ENCODE results near the gene FAM222A. TPM values are rescaled to one million over a fixed set of nuclear protein-coding genes. Genes with fewer than 3 reads are reported as not detected.

Gene FAM222A
- total RNA-seq, 2 donors from 2014 or later: 0.68 to 2.9 TPM

GRCh38 chr12:109737631-109738030 lies 24.0 kb downstream of the FAM222A start:
- no peak overlapping the region for H3K27ac ChIP-seq
- H3K4me3 ChIP-seq: no peak overlapping the region
- DNase-seq (ENCODE audit: low spot score) (no peak), ATAC-seq (ENCODE audit: insufficient number of reproducible peaks, low FRiP score, low read depth) (no peak)
- peaks cover 4% of the 10 kb centered on the region for H3K27me3 ChIP-seq (replicated peaks; ENCODE audit: insufficient read depth)
- H3K36me3 ChIP-seq: no peaks in the 10 kb centered on the region
- no peak for TF ChIP-seq CTCF (IDR thresholded peaks at IDR 0.05)
- no peaks in the 10 kb centered on the region for H3K9me3 ChIP-seq
- H3K4me1 ChIP-seq (ENCODE audit: control insufficient read depth in 1 of 2, low read depth in 2 of 2): no peaks in the 10 kb centered on the region

- ATAC-seq (ENCODE audit: insufficient number of reproducible peaks, low FRiP score, low read depth): no peak
- Histone ChIP-seq H3K36me3 (no peaks in the 10 kb centered on the region), H3K27me3 (replicated peaks; ENCODE audit: insufficient read depth) (peaks cover 4% of the 10 kb centered on the region), H3K27ac (no peak overlapping the region), H3K9me3 (no peaks in the 10 kb centered on the region), H3K4me1 (ENCODE audit: control insufficient read depth in 1 of 2, low read depth in 2 of 2) (no peaks in the 10 kb centered on the region), H3K4me3 (no peak overlapping the region)
- DNase-seq (ENCODE audit: low spot score): no peak
- TF ChIP-seq CTCF (IDR thresholded peaks at IDR 0.05): no peak
These were observed 24.6 kb downstream of the FAM222A start for GRCh38 chr12:109738209-109738608.

GRCh38 chr12:109738878-109739665 lies 25.4 kb downstream of the FAM222A start:
- peaks cover 4% of the 10 kb centered on the region for H3K27me3 ChIP-seq (replicated peaks; ENCODE audit: insufficient read depth)
- no peak for ATAC-seq (ENCODE audit: insufficient number of reproducible peaks, low FRiP score, low read depth)
- no peak for DNase-seq (ENCODE audit: low spot score)
- H3K9me3 ChIP-seq: no peaks in the 10 kb centered on the region
- TF ChIP-seq CTCF (IDR thresholded peaks at IDR 0.05): no peak
- H3K4me1 ChIP-seq (ENCODE audit: control insufficient read depth in 1 of 2, low read depth in 2 of 2): no peaks in the 10 kb centered on the region
- H3K4me3 ChIP-seq: no peak overlapping the region
- no peak overlapping the region for H3K27ac ChIP-seq
- H3K36me3 ChIP-seq: no peaks in the 10 kb centered on the region

GRCh38 chr12:109739747-109740693 lies 26.4 kb downstream of the FAM222A start:
- no peak for DNase-seq (ENCODE audit: low spot score)
- Histone ChIP-seq H3K4me1 (ENCODE audit: control insufficient read depth in 1 of 2, low read depth in 2 of 2) (no peaks in the 10 kb centered on the region), H3K27me3 (replicated peaks; ENCODE audit: insufficient read depth) (peaks cover 4% of the 10 kb centered on the region), H3K9me3 (no peaks in the 10 kb centered on the region), H3K27ac (no peak overlapping the region), H3K4me3 (no peak overlapping the region), H3K36me3 (no peaks in the 10 kb centered on the region)
- no peak for ATAC-seq (ENCODE audit: insufficient number of reproducible peaks, low FRiP score, low read depth)
- TF ChIP-seq CTCF (IDR thresholded peaks at IDR 0.05): no peak

GRCh38 chr12:109740694-109741245 lies 27.1 kb downstream of the FAM222A start:
- DNase-seq (ENCODE audit: low spot score) (no peak), ATAC-seq (ENCODE audit: insufficient number of reproducible peaks, low FRiP score, low read depth) (no peak)
- TF ChIP-seq CTCF (IDR thresholded peaks at IDR 0.05): no peak
- no peaks in the 10 kb centered on the region for H3K36me3 ChIP-seq
- H3K27ac ChIP-seq: no peak overlapping the region
- peaks cover 4% of the 10 kb centered on the region for H3K27me3 ChIP-seq (replicated peaks; ENCODE audit: insufficient read depth)
- no peaks in the 10 kb centered on the region for H3K4me1 ChIP-seq (ENCODE audit: control insufficient read depth in 1 of 2, low read depth in 2 of 2)
- H3K9me3 ChIP-seq: no peaks in the 10 kb centered on the region
- H3K4me3 ChIP-seq: no peak overlapping the region

Measured in thoracic aorta (tissue), 2 donors.